K562 (cell line): Measurements from ENCODE around the gene SRP72. TPM values are rescaled to one million over a fixed set of nuclear protein-coding genes. Genes with fewer than 3 reads are reported as not detected.

Experiments used
- FOXJ2 ChIP-seq: fragments of 200-800 bp; sonication (Bioruptor generic); IDR thresholded peaks from 2 replicates; pipeline ENCODE4 v1.6.1; 2016; ENCODE audit warnings: missing genetic modification characterization, missing compliant biosample characterization
- FOXP1 ChIP-seq: sonication (generic); formaldehyde crosslinking; IDR thresholded peaks from 2 replicates; pipeline ENCODE4 v1.8.0; 2022; ENCODE audit warnings: mild to moderate bottlenecking, missing genetic modification reagents
- HCFC1 ChIP-seq: IDR thresholded peaks from 2 replicates; pipeline ENCODE4 v1.6.1; 2012; ENCODE audit warnings: low read depth, low read length, improper control_type of control experiment
- POLR2AphosphoS5 ChIP-seq: IDR thresholded peaks from 2 replicates; pipeline ENCODE4 v1.6.1; 2011; ENCODE audit warnings: mild to moderate bottlenecking, low read depth, low read length, moderate library complexity; ENCODE audit not compliant: control insufficient read depth, insufficient read depth
- POU5F1 ChIP-seq: fragments of 150-350 bp; IDR thresholded peaks from 2 replicates; pipeline ENCODE4 v1.6.1; 2014; ENCODE audit warnings: borderline replicate concordance, low read length, low read depth, mild to moderate bottlenecking; ENCODE audit not compliant: partially characterized antibody
- TBP ChIP-seq: optimal IDR thresholded peaks from 2 replicates; pipeline ENCODE3; 2011; ENCODE audit warnings: low read depth, low read length, improper control_type of control experiment
- TGIF2 ChIP-seq: sonication (generic); formaldehyde crosslinking; IDR thresholded peaks from 2 replicates; pipeline ENCODE4 v1.8.1; 2022; ENCODE audit warnings: mild to moderate bottlenecking, missing genetic modification reagents, moderate library complexity
- YY1 ChIP-seq, 3 experiments: IDR thresholded peaks; 2 replicates each; pipeline ENCODE4 v1.6.1; 2011; ENCODE audit warnings: low read length in 2 of 3, mild to moderate bottlenecking in 2 of 3, moderate library complexity in 2 of 3, borderline replicate concordance in 1 of 3, control low read depth in 1 of 3, low read depth in 1 of 3; ENCODE audit not compliant: insufficient read depth in 3 of 3, insufficient replicate concordance in 2 of 3, control insufficient read depth in 1 of 3, insufficient read length in 1 of 3; ENCODE audit errors: extremely low read depth in 1 of 3
- ZNF133 ChIP-seq: fragments of 250-450 bp; sonication (Bioruptor Pico); IDR thresholded peaks from 2 replicates; pipeline ENCODE4 v1.4.0; 2020; ENCODE audit warnings: mild to moderate bottlenecking
- ZNF134 ChIP-seq: fragments of 250-450 bp; sonication (Bioruptor Pico); conservative IDR thresholded peaks from 2 replicates; pipeline ENCODE4 v1.4.0; 2020
- ZNF140 ChIP-seq: fragments of 250-450 bp; sonication (Bioruptor Pico); IDR thresholded peaks from 2 replicates; pipeline ENCODE4 v1.8.0; 2021; ENCODE audit warnings: moderate library complexity, mild to moderate bottlenecking, inconsistent platforms
- ZNF224 ChIP-seq: sonication (generic); formaldehyde crosslinking; IDR thresholded peaks from 2 replicates; pipeline ENCODE4 v1.8.0; 2022; ENCODE audit warnings: mild to moderate bottlenecking, missing genetic modification reagents
- polyA plus RNA-seq, 8 experiments: library from polyadenylated mRNA; depleted of rRNA in 4 of 8; stranded (reverse) in 5 of 8; unstranded in 3 of 8; fragments of >200 nt; fragmentation: Nextera tagmentation in 2 of 8; fragmentation: Illumina TruSeq in 1 of 8; extraction: Ambion mirVana in 2 of 8; extraction: Trizol in 1 of 8; gene quantifications; 2 replicates each; pipeline versions ENCODE4 v1.2.1 to v1.2.3, GENCODE V29; 2011 to 2014; ENCODE audit warnings: inconsistent platforms in 1 of 8, missing spikeins in 1 of 8
- total RNA-seq, 7 experiments: library from RNA; depleted of rRNA in 6 of 7; stranded (reverse); fragments of >200 nt in 6 of 7; fragmentation: Illumina TruSeq in 2 of 7; extraction: Trizol in 2 of 7; gene quantifications; 2 replicates each; pipeline versions ENCODE4 v1.2.1 to v1.2.3, GENCODE V29; 2011 to 2021; ENCODE audit warnings: low replicate concordance in 1 of 7
- TF ChIP-seq, protein P1 (sequence below): sonication (generic); formaldehyde crosslinking; IDR thresholded peaks from 2 replicates; pipeline ENCODE4 v1.8.0; 2022; ENCODE audit warnings: missing genetic modification reagents, mild to moderate bottlenecking, borderline replicate concordance
- TF ChIP-seq, protein P2 (sequence below): IDR thresholded peaks from 2 replicates; pipeline ENCODE4 v1.6.1; 2011; ENCODE audit not compliant: insufficient read length; ENCODE audit errors: extremely low read depth
- TF ChIP-seq, protein P3 (sequence below): fragments of 450-650 bp; IDR thresholded peaks from 2 replicates; pipeline ENCODE4 v1.6.1; 2018; ENCODE audit not compliant: partially characterized antibody
- TF ChIP-seq, protein P4 (sequence below): fragments of 450-650 bp; IDR thresholded peaks from 2 replicates; pipeline ENCODE4 v1.6.1; 2016; ENCODE audit warnings: missing biosample characterization, missing genetic modification characterization

The SRP72 gene
- total and polyA plus RNA-seq, 9 of the 15 experiments (the other 6 are each of a cell fraction or from before 2014, with no cell fraction given): 124 to 341 (median 202) TPM

DNA sequence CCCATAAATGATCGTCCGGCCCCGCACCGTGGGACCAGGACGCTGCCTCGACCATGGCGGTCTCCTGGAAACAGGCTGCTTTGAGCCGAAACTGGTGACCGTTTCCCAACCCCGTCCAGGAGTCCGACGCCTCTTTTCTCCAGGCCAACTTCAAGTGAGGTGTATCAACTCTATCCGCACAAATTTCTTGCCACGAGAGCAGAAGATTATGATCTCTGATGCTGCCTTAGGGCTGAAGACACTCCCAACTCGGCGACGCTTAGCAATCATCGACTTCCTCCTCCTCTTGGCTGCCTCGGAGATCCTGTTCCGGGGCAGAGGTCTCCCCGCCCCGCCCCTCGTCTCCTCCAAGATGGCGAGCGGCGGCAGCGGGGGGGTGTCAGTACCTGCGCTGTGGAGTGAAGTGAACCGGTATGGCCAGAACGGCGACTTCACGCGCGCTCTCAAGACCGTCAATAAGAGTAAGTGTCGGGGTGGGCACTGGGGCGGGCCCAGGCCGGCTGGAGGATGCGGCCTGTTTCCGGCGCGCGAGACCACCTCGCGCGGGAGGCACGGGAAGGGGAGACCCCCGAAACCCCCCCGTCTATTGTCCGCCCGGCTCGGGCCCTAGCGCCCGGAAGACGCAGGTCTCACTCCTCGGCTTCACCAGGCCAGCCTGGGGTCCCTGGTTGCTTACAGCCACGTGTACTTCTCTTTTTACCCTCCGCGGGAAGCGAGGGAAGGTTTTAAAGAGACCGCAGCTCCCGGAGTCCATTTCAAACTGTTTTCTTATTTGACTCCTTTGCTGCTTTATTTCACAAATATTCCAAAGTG is at the start of gene SRP72 (continued):
- TF ChIP-seq, protein P1, sequence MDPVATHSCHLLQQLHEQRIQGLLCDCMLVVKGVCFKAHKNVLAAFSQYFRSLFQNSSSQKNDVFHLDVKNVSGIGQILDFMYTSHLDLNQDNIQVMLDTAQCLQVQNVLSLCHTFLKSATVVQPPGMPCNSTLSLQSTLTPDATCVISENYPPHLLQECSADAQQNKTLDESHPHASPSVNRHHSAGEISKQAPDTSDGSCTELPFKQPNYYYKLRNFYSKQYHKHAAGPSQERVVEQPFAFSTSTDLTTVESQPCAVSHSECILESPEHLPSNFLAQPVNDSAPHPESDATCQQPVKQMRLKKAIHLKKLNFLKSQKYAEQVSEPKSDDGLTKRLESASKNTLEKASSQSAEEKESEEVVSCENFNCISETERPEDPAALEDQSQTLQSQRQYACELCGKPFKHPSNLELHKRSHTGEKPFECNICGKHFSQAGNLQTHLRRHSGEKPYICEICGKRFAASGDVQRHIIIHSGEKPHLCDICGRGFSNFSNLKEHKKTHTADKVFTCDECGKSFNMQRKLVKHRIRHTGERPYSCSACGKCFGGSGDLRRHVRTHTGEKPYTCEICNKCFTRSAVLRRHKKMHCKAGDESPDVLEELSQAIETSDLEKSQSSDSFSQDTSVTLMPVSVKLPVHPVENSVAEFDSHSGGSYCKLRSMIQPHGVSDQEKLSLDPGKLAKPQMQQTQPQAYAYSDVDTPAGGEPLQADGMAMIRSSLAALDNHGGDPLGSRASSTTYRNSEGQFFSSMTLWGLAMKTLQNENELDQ: no peak
- peak; percentile 96 for TF ChIP-seq POLR2AphosphoS5
- TF ChIP-seq, protein P2, sequence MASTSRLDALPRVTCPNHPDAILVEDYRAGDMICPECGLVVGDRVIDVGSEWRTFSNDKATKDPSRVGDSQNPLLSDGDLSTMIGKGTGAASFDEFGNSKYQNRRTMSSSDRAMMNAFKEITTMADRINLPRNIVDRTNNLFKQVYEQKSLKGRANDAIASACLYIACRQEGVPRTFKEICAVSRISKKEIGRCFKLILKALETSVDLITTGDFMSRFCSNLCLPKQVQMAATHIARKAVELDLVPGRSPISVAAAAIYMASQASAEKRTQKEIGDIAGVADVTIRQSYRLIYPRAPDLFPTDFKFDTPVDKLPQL: no peak
- peak; percentile 97 for TF ChIP-seq TBP
- TF ChIP-seq ZNF134 (CRISPR knock-in tag): no peak
- no peak for TF ChIP-seq ZNF224 (CRISPR knock-in tag)
- TF ChIP-seq HCFC1: peak; percentile 75
- TF ChIP-seq FOXJ2: no peak
- TF ChIP-seq, protein P3, sequence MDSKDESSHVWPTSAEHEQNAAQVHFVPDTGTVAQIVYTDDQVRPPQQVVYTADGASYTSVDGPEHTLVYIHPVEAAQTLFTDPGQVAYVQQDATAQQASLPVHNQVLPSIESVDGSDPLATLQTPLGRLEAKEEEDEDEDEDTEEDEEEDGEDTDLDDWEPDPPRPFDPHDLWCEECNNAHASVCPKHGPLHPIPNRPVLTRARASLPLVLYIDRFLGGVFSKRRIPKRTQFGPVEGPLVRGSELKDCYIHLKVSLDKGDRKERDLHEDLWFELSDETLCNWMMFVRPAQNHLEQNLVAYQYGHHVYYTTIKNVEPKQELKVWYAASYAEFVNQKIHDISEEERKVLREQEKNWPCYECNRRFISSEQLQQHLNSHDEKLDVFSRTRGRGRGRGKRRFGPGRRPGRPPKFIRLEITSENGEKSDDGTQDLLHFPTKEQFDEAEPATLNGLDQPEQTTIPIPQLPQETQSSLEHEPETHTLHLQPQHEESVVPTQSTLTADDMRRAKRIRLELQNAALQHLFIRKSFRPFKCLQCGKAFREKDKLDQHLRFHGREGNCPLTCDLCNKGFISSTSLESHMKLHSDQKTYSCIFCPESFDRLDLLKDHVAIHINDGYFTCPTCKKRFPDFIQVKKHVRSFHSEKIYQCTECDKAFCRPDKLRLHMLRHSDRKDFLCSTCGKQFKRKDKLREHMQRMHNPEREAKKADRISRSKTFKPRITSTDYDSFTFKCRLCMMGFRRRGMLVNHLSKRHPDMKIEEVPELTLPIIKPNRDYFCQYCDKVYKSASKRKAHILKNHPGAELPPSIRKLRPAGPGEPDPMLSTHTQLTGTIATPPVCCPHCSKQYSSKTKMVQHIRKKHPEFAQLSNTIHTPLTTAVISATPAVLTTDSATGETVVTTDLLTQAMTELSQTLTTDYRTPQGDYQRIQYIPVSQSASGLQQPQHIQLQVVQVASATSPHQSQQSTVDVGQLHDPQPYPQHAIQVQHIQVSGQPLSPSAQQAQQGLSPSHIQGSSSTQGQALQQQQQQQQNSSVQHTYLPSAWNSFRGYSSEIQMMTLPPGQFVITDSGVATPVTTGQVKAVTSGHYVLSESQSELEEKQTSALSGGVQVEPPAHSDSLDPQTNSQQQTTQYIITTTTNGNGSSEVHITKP: peak; percentile 17
- TF ChIP-seq FOXP1 (CRISPR knock-in tag): 0 out of 2 replicates have a peak, but pooled peaks have one; percentile 18
- peak; percentile 84 to 96 (median 94) for TF ChIP-seq YY1 (IDR thresholded peaks at IDR 0.05; ENCODE audit: borderline replicate concordance in 1 of 3, control insufficient read depth in 1 of 3, extremely low read depth in 1 of 3, insufficient read depth in 3 of 3, insufficient read length in 1 of 3, insufficient replicate concordance in 2 of 3, low read depth in 1 of 3, low read length in 2 of 3)
- TF ChIP-seq TGIF2 (CRISPR knock-in tag): no peak
- no peak for TF ChIP-seq ZNF140 (CRISPR knock-in tag)
- TF ChIP-seq, protein P4, sequence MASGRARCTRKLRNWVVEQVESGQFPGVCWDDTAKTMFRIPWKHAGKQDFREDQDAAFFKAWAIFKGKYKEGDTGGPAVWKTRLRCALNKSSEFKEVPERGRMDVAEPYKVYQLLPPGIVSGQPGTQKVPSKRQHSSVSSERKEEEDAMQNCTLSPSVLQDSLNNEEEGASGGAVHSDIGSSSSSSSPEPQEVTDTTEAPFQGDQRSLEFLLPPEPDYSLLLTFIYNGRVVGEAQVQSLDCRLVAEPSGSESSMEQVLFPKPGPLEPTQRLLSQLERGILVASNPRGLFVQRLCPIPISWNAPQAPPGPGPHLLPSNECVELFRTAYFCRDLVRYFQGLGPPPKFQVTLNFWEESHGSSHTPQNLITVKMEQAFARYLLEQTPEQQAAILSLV (tag): no peak
- no peak for TF ChIP-seq POU5F1
- TF ChIP-seq ZNF133 (CRISPR knock-in tag): no peak
